Measurements from ENCODE around the gene JMJD8. TPM values are rescaled to one million over a fixed set of nuclear protein-coding genes. Genes with fewer than 3 reads are reported as not detected.

JMJD8 gene
- total and polyA plus RNA-seq, 9 of the 15 experiments (the other 6 are each of a cell fraction or from before 2014, with no cell fraction given), result 1.2 to 50.6 (median 29.3) TPM

DNA sequence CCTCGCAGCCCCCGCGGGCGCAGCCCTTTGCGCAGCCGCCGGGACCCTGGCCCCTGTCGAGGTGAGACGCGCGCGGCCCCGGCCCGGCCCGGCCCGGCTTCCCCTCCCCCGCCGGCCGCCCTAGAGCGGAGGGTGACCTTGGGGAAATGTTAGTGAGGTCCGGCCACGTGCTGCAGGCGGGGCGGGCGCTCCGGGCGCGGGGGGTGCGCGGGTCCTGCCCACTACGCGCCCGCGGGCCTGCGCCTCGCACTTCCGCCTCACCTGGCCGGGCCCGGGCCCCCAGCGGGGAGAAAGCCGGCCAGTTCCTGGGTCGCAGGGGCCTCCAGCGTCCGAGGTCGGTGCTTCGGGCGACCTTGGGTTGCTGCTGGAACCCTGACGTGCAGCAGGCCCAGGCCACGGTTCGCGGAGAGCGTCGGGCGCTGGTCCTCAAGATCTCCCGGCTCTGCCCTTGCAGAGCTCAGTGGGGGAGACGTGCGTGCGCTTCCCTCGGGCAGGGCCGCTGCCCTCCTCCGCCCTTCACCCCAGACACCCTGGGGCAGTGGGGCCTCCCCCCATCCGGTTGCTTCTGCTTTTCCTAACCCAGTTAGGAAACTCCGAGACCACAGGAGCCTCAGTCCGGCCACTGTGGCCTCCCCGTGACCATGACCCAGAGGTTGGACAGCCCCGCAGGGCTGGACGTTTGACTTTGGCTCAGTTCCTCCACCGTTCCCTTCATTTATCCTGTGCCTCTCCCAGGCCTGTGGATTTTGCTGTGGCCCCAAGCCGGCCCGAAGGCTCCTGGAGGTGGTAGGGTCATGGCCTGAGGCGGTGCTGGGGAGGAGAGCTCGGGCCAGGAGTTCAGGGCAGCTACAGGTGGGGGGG is 41.7 kb downstream of the JMJD8 start (continued):
- TF ChIP-seq, protein P1, sequence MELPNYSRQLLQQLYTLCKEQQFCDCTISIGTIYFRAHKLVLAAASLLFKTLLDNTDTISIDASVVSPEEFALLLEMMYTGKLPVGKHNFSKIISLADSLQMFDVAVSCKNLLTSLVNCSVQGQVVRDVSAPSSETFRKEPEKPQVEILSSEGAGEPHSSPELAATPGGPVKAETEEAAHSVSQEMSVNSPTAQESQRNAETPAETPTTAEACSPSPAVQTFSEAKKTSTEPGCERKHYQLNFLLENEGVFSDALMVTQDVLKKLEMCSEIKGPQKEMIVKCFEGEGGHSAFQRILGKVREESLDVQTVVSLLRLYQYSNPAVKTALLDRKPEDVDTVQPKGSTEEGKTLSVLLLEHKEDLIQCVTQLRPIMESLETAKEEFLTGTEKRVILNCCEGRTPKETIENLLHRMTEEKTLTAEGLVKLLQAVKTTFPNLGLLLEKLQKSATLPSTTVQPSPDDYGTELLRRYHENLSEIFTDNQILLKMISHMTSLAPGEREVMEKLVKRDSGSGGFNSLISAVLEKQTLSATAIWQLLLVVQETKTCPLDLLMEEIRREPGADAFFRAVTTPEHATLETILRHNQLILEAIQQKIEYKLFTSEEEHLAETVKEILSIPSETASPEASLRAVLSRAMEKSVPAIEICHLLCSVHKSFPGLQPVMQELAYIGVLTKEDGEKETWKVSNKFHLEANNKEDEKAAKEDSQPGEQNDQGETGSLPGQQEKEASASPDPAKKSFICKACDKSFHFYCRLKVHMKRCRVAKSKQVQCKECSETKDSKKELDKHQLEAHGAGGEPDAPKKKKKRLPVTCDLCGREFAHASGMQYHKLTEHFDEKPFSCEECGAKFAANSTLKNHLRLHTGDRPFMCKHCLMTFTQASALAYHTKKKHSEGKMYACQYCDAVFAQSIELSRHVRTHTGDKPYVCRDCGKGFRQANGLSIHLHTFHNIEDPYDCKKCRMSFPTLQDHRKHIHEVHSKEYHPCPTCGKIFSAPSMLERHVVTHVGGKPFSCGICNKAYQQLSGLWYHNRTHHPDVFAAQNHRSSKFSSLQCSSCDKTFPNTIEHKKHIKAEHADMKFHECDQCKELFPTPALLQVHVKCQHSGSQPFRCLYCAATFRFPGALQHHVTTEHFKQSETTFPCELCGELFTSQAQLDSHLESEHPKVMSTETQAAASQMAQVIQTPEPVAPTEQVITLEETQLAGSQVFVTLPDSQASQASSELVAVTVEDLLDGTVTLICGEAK (IDR thresholded peaks at IDR 0.05), result 0 out of 2 replicates have a peak, but pooled peaks have one; percentile 44
- TF ChIP-seq, protein P1 (CRISPR knock-in tag; IDR thresholded peaks at IDR 0.05), result no peak
- TF ChIP-seq FOXK2 (conservative IDR thresholded peaks at IDR 0.05 in 1 of 2, IDR thresholded peaks at IDR 0.05 in 1 of 2; ENCODE audit: low read depth in 2 of 2), result no peak
- TF ChIP-seq MTF1 (CRISPR knock-in tag; IDR thresholded peaks at IDR 0.05; ENCODE audit: borderline replicate concordance), result no peak
- no peak for TF ChIP-seq ZNF75A (CRISPR knock-in tag; IDR thresholded peaks at IDR 0.05)
- no peak for TF ChIP-seq MTA1 (IDR thresholded peaks at IDR 0.05; ENCODE audit: borderline replicate concordance)
- TF ChIP-seq, protein P2, sequence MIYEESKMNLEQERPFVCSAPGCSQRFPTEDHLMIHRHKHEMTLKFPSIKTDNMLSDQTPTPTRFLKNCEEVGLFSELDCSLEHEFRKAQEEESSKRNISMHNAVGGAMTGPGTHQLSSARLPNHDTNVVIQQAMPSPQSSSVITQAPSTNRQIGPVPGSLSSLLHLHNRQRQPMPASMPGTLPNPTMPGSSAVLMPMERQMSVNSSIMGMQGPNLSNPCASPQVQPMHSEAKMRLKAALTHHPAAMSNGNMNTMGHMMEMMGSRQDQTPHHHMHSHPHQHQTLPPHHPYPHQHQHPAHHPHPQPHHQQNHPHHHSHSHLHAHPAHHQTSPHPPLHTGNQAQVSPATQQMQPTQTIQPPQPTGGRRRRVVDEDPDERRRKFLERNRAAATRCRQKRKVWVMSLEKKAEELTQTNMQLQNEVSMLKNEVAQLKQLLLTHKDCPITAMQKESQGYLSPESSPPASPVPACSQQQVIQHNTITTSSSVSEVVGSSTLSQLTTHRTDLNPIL (CRISPR knock-in tag; IDR thresholded peaks at IDR 0.05), result no peak
- no peak for TF ChIP-seq PREB (CRISPR knock-in tag; IDR thresholded peaks at IDR 0.05)
- no peak for TF ChIP-seq TSC22D4 (tag; IDR thresholded peaks at IDR 0.05)
- no peak for TF ChIP-seq ZNF212 (CRISPR knock-in tag; IDR thresholded peaks at IDR 0.05)
- TF ChIP-seq, protein P3, sequence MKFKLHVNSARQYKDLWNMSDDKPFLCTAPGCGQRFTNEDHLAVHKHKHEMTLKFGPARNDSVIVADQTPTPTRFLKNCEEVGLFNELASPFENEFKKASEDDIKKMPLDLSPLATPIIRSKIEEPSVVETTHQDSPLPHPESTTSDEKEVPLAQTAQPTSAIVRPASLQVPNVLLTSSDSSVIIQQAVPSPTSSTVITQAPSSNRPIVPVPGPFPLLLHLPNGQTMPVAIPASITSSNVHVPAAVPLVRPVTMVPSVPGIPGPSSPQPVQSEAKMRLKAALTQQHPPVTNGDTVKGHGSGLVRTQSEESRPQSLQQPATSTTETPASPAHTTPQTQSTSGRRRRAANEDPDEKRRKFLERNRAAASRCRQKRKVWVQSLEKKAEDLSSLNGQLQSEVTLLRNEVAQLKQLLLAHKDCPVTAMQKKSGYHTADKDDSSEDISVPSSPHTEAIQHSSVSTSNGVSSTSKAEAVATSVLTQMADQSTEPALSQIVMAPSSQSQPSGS (CRISPR knock-in tag; IDR thresholded peaks at IDR 0.05), result no peak
- no peak for TF ChIP-seq MCM5 (IDR thresholded peaks at IDR 0.05; ENCODE audit: low read depth)
- no peak for TF ChIP-seq HMG20A (CRISPR knock-in tag; conservative IDR thresholded peaks at IDR 0.05)
- TF ChIP-seq SPI1 (IDR thresholded peaks at IDR 0.05; ENCODE audit: borderline replicate concordance, low read depth, low read length), result no peak
- no peak for TF ChIP-seq ZNF668 (CRISPR knock-in tag; IDR thresholded peaks at IDR 0.05)

All from K562 (cell line).